ENCODE measurements around the gene TTLL1.

Gene TTLL1

GRCh38 chr22:43128116-43128515, 38.9 kb upstream of the TTLL1 start:
- DNase-seq: no peak
- Histone ChIP-seq H3K4me3 (ENCODE audit: insufficient read depth, low read depth, low read length, poor library complexity, severe bottlenecking) (no peak overlapping the region), H3K27me3 (replicated peaks; ENCODE audit: control insufficient read depth, insufficient read depth, low read length, poor library complexity, severe bottlenecking) (no peaks in the 10 kb centered on the region)

GRCh38 chr22:43127166-43127908, 38.1 kb upstream of the TTLL1 start:
- Histone ChIP-seq H3K4me1 (ENCODE audit: control insufficient read depth, insufficient read depth, low read length, poor library complexity, severe bottlenecking) (no peaks in the 10 kb centered on the region), H3K4me3 (ENCODE audit: insufficient read depth, low read depth, low read length, poor library complexity, severe bottlenecking) (no peak overlapping the region), H3K27me3 (replicated peaks; ENCODE audit: control insufficient read depth, insufficient read depth, low read length, poor library complexity, severe bottlenecking) (no peaks in the 10 kb centered on the region), H3K36me3 (ENCODE audit: control insufficient read depth, insufficient read depth, low read length) (no peaks in the 10 kb centered on the region), H3K9me3 (ENCODE audit: control insufficient read depth, low read length) (no peaks in the 10 kb centered on the region), H3K27ac (ENCODE audit: insufficient read depth, low read length, poor library complexity, severe bottlenecking) (no peak overlapping the region)
- DNase-seq: no peak

More at GRCh38 chr22:43128116-43128515, 38.9 kb upstream of the TTLL1 start:
- no peaks in the 10 kb centered on the region for H3K4me1 ChIP-seq (ENCODE audit: control insufficient read depth, insufficient read depth, low read length, poor library complexity, severe bottlenecking)
- H3K36me3 ChIP-seq (ENCODE audit: control insufficient read depth, insufficient read depth, low read length): no peaks in the 10 kb centered on the region
- H3K9me3 ChIP-seq (ENCODE audit: control insufficient read depth, low read length): no peaks in the 10 kb centered on the region
- no peak overlapping the region for H3K27ac ChIP-seq (ENCODE audit: insufficient read depth, low read length, poor library complexity, severe bottlenecking)

- H3K4me1 ChIP-seq (ENCODE audit: control insufficient read depth, insufficient read depth, low read length, poor library complexity, severe bottlenecking): no peaks in the 10 kb centered on the region
- H3K27me3 ChIP-seq (replicated peaks; ENCODE audit: control insufficient read depth, insufficient read depth, low read length, poor library complexity, severe bottlenecking): no peaks in the 10 kb centered on the region
- DNase-seq: no peak
- H3K36me3 ChIP-seq (ENCODE audit: control insufficient read depth, insufficient read depth, low read length): no peaks in the 10 kb centered on the region
- no peak overlapping the region for H3K27ac ChIP-seq (ENCODE audit: insufficient read depth, low read length, poor library complexity, severe bottlenecking)
- H3K4me3 ChIP-seq (ENCODE audit: insufficient read depth, low read depth, low read length, poor library complexity, severe bottlenecking): no peak overlapping the region
- no peaks in the 10 kb centered on the region for H3K9me3 ChIP-seq (ENCODE audit: control insufficient read depth, low read length)
Measured at GRCh38 chr22:43126501-43127165, 37.4 kb upstream of the TTLL1 start.

GRCh38 chr22:43118953-43119458, 29.8 kb upstream of the TTLL1 start:
- H3K4me1 ChIP-seq (ENCODE audit: control insufficient read depth, insufficient read depth, low read length, poor library complexity, severe bottlenecking): no peaks in the 10 kb centered on the region
- H3K27me3 ChIP-seq (replicated peaks; ENCODE audit: control insufficient read depth, insufficient read depth, low read length, poor library complexity, severe bottlenecking): no peaks in the 10 kb centered on the region
- no peak for DNase-seq
- no peak overlapping the region for H3K27ac ChIP-seq (ENCODE audit: insufficient read depth, low read length, poor library complexity, severe bottlenecking)
- H3K36me3 ChIP-seq (ENCODE audit: control insufficient read depth, insufficient read depth, low read length): no peaks in the 10 kb centered on the region
- no peak overlapping the region for H3K4me3 ChIP-seq (ENCODE audit: insufficient read depth, low read depth, low read length, poor library complexity, severe bottlenecking)
- H3K9me3 ChIP-seq (ENCODE audit: control insufficient read depth, low read length): no peaks in the 10 kb centered on the region

- no peak overlapping the region for H3K27ac ChIP-seq (ENCODE audit: insufficient read depth, low read length, poor library complexity, severe bottlenecking)
- no peaks in the 10 kb centered on the region for H3K36me3 ChIP-seq (ENCODE audit: control insufficient read depth, insufficient read depth, low read length)
- H3K9me3 ChIP-seq (ENCODE audit: control insufficient read depth, low read length): no peaks in the 10 kb centered on the region
- no peaks in the 10 kb centered on the region for H3K4me1 ChIP-seq (ENCODE audit: control insufficient read depth, insufficient read depth, low read length, poor library complexity, severe bottlenecking)
- no peak for DNase-seq
- H3K4me3 ChIP-seq (ENCODE audit: insufficient read depth, low read depth, low read length, poor library complexity, severe bottlenecking): no peak overlapping the region
- H3K27me3 ChIP-seq (replicated peaks; ENCODE audit: control insufficient read depth, insufficient read depth, low read length, poor library complexity, severe bottlenecking): no peaks in the 10 kb centered on the region
Measured at GRCh38 chr22:43118024-43118849, 29.0 kb upstream of the TTLL1 start.

- H3K27ac ChIP-seq (ENCODE audit: insufficient read depth, low read length, poor library complexity, severe bottlenecking): no peak overlapping the region
- no peaks in the 10 kb centered on the region for H3K9me3 ChIP-seq (ENCODE audit: control insufficient read depth, low read length)
- no peak for DNase-seq
- H3K27me3 ChIP-seq (replicated peaks; ENCODE audit: control insufficient read depth, insufficient read depth, low read length, poor library complexity, severe bottlenecking): no peaks in the 10 kb centered on the region
- H3K4me1 ChIP-seq (ENCODE audit: control insufficient read depth, insufficient read depth, low read length, poor library complexity, severe bottlenecking): no peaks in the 10 kb centered on the region
- no peaks in the 10 kb centered on the region for H3K36me3 ChIP-seq (ENCODE audit: control insufficient read depth, insufficient read depth, low read length)
- no peak overlapping the region for H3K4me3 ChIP-seq (ENCODE audit: insufficient read depth, low read depth, low read length, poor library complexity, severe bottlenecking)
Measured at GRCh38 chr22:43116932-43117331, 27.7 kb upstream of the TTLL1 start.

GRCh38 chr22:43114958-43115357, 25.8 kb upstream of the TTLL1 start:
- Histone ChIP-seq H3K4me3 (ENCODE audit: insufficient read depth, low read depth, low read length, poor library complexity, severe bottlenecking) (no peak overlapping the region), H3K36me3 (ENCODE audit: control insufficient read depth, insufficient read depth, low read length) (no peaks in the 10 kb centered on the region), H3K27ac (ENCODE audit: insufficient read depth, low read length, poor library complexity, severe bottlenecking) (no peak overlapping the region), H3K27me3 (replicated peaks; ENCODE audit: control insufficient read depth, insufficient read depth, low read length, poor library complexity, severe bottlenecking) (no peaks in the 10 kb centered on the region), H3K9me3 (ENCODE audit: control insufficient read depth, low read length) (no peaks in the 10 kb centered on the region), H3K4me1 (ENCODE audit: control insufficient read depth, insufficient read depth, low read length, poor library complexity, severe bottlenecking) (peaks cover 8% of the 10 kb centered on the region)
- no peak for DNase-seq

- no peak overlapping the region for H3K4me3 ChIP-seq (ENCODE audit: insufficient read depth, low read depth, low read length, poor library complexity, severe bottlenecking)
- H3K4me1 ChIP-seq (ENCODE audit: control insufficient read depth, insufficient read depth, low read length, poor library complexity, severe bottlenecking): peaks cover 8% of the 10 kb centered on the region
- no peaks in the 10 kb centered on the region for H3K27me3 ChIP-seq (replicated peaks; ENCODE audit: control insufficient read depth, insufficient read depth, low read length, poor library complexity, severe bottlenecking)
- H3K36me3 ChIP-seq (ENCODE audit: control insufficient read depth, insufficient read depth, low read length): no peaks in the 10 kb centered on the region
- DNase-seq: no peak
- H3K27ac ChIP-seq (ENCODE audit: insufficient read depth, low read length, poor library complexity, severe bottlenecking): no peak overlapping the region
- H3K9me3 ChIP-seq (ENCODE audit: control insufficient read depth, low read length): no peaks in the 10 kb centered on the region
Measured at GRCh38 chr22:43113526-43114251, 24.5 kb upstream of the TTLL1 start.

- H3K27me3 ChIP-seq (replicated peaks; ENCODE audit: control insufficient read depth, insufficient read depth, low read length, poor library complexity, severe bottlenecking): no peaks in the 10 kb centered on the region
- no peaks in the 10 kb centered on the region for H3K36me3 ChIP-seq (ENCODE audit: control insufficient read depth, insufficient read depth, low read length)
- no peaks in the 10 kb centered on the region for H3K9me3 ChIP-seq (ENCODE audit: control insufficient read depth, low read length)
- DNase-seq: peak; percentile 10 to 30 (median 22)
- H3K4me3 ChIP-seq (ENCODE audit: insufficient read depth, low read depth, low read length, poor library complexity, severe bottlenecking): peak overlapping the region; percentile 82
- peak overlapping the region; percentile 8 for H3K27ac ChIP-seq (ENCODE audit: insufficient read depth, low read length, poor library complexity, severe bottlenecking)
- H3K4me1 ChIP-seq (ENCODE audit: control insufficient read depth, insufficient read depth, low read length, poor library complexity, severe bottlenecking): peaks cover 8% of the 10 kb centered on the region
Measured at GRCh38 chr22:43110927-43111623, 21.9 kb upstream of the TTLL1 start.

Measured in effector memory CD4-positive, alpha-beta T cell (primary cell).